PFSK-1 (cell line): ENCODE results near the gene EEF1AKMT3.
A peak's percentile ranks its signal among the peaks of the same experiment; 100 is the strongest.

Experiments used
- FOXP2 ChIP-seq: optimal IDR thresholded peaks from 2 replicates; pipeline ENCODE3; 2011; ENCODE audit warnings: borderline replicate concordance, control low read depth, inconsistent platforms; ENCODE audit not compliant: insufficient read depth; ENCODE audit errors: extremely low read length, extremely low read depth
- POLR2AphosphoS5 ChIP-seq: IDR thresholded peaks from 2 replicates; pipeline ENCODE4 v1.6.1; 2012; ENCODE audit warnings: low read depth, mild to moderate bottlenecking, control low read depth, low read length, moderate library complexity
- REST ChIP-seq, 2 experiments: IDR thresholded peaks; 2 replicates each; pipeline versions ENCODE4 v1.6.1 to v1.8.0; 2011 to 2012; ENCODE audit warnings: low read depth in 2 of 2, low read length in 2 of 2, control low read depth in 1 of 2, inconsistent platforms in 1 of 2, mild to moderate bottlenecking in 1 of 2, moderate library complexity in 1 of 2; ENCODE audit not compliant: insufficient read depth in 1 of 2
- SIN3A ChIP-seq: IDR thresholded peaks from 2 replicates; pipeline ENCODE4 v1.6.1; 2012; ENCODE audit warnings: mild to moderate bottlenecking, low read length, moderate library complexity, borderline replicate concordance; ENCODE audit not compliant: insufficient read depth
- TAF1 ChIP-seq: IDR thresholded peaks from 2 replicates; pipeline ENCODE4 v1.6.1; 2012; ENCODE audit warnings: low read length, control low read depth, borderline replicate concordance; ENCODE audit not compliant: insufficient read depth

The EEF1AKMT3 gene

GRCh38 chr12:57760347-57760982 is 11.9 kb upstream of the EEF1AKMT3 start:
- peak; percentile 87 to 97 for TF ChIP-seq REST (IDR thresholded peaks at IDR 0.05; ENCODE audit: insufficient read depth in 1 of 2, low read depth in 2 of 2, low read length in 2 of 2)
- TF ChIP-seq POLR2AphosphoS5 = no peak
- no peak for TF ChIP-seq TAF1
- TF ChIP-seq FOXP2 = no peak

GRCh38 chr12:57761391-57761998 is 10.9 kb upstream of the EEF1AKMT3 start:
- no peak for TF ChIP-seq SIN3A
- no peak for TF ChIP-seq POLR2AphosphoS5
- TF ChIP-seq REST (IDR thresholded peaks at IDR 0.05; ENCODE audit: insufficient read depth in 1 of 2, low read depth in 2 of 2, low read length in 2 of 2) = no peak
- no peak for TF ChIP-seq TAF1
- no peak for TF ChIP-seq FOXP2

GRCh38 chr12:57762463-57762862 is 10.0 kb upstream of the EEF1AKMT3 start:
- TF ChIP-seq FOXP2 (no peak), TAF1 (no peak), REST (IDR thresholded peaks at IDR 0.05; ENCODE audit: insufficient read depth in 1 of 2, low read depth in 2 of 2, low read length in 2 of 2) (no peak), POLR2AphosphoS5 (no peak), SIN3A (no peak)

- TF ChIP-seq POLR2AphosphoS5 = no peak
- TF ChIP-seq REST (IDR thresholded peaks at IDR 0.05; ENCODE audit: insufficient read depth in 1 of 2, low read depth in 2 of 2, low read length in 2 of 2) = no peak
- TF ChIP-seq TAF1 = no peak
- no peak for TF ChIP-seq FOXP2
- TF ChIP-seq SIN3A = no peak
Measured at GRCh38 chr12:57763881-57764661, 8.3 kb upstream of the EEF1AKMT3 start.
